DND-41 (cell line): ENCODE results near the gene ARMH3.
A peak's percentile ranks its signal among the peaks of the same experiment; 100 is the strongest.

Experiments
- ATAC-seq: fragments of 200-7000 bp; cut with Tn5 transposase; 3 replicates; pipeline ENCODE4 v1.9.1; 2021; ENCODE audit warnings: low read depth; ENCODE audit not compliant: insufficient read depth
- DNase-seq: peaks from one replicate; pipeline ENCODE4 v3.0.0-alpha.2; 2020
- H2AFZ ChIP-seq: 2 replicates; pipeline ENCODE4 v1.6.0; 2012; ENCODE audit warnings: low read depth, low read length
- H3K27ac ChIP-seq: 2 replicates; pipeline ENCODE4 v1.5.1; 2012; ENCODE audit warnings: low read length, inconsistent platforms
- H3K27me3 ChIP-seq: fragments of 200-600 bp; sonication (generic); 2 replicates; pipeline ENCODE4 v1.6.0; 2012; ENCODE audit warnings: low read length, mild to moderate bottlenecking, inconsistent platforms; ENCODE audit not compliant: insufficient read depth, poor library complexity
- H3K36me3 ChIP-seq: 2 replicates; pipeline ENCODE4 v1.5.1; 2012; ENCODE audit warnings: low read length, inconsistent platforms; ENCODE audit not compliant: insufficient read depth
- H3K4me1 ChIP-seq: 2 replicates; pipeline ENCODE4 v1.5.1; 2012; ENCODE audit warnings: mild to moderate bottlenecking, low read length; ENCODE audit not compliant: insufficient read depth
- H3K4me2 ChIP-seq: 2 replicates; pipeline ENCODE4 v1.6.0; 2012; ENCODE audit warnings: mild to moderate bottlenecking, moderate library complexity, low read length, inconsistent platforms; ENCODE audit not compliant: insufficient read depth
- H3K4me3 ChIP-seq, 2 experiments: fragments of 200-600 bp in 1 of 2; shearing (Covaris generic) in 1 of 2; 2 replicates each; pipeline ENCODE4 v1.5.1; 2012 to 2016; ENCODE audit warnings: inconsistent platforms in 2 of 2, low read length in 2 of 2, mild to moderate bottlenecking in 2 of 2, low read depth in 1 of 2, moderate library complexity in 1 of 2
- H3K79me2 ChIP-seq: 2 replicates; pipeline ENCODE4 v1.6.0; 2012; ENCODE audit warnings: low read length, inconsistent platforms; ENCODE audit not compliant: insufficient read depth
- H3K9ac ChIP-seq: 2 replicates; pipeline ENCODE4 v1.6.0; 2012; ENCODE audit warnings: low read depth, mild to moderate bottlenecking, inconsistent platforms, low read length, moderate library complexity
- H3K9me3 ChIP-seq: 2 replicates; pipeline ENCODE4 v1.5.1; 2012; ENCODE audit warnings: low read length, moderate library complexity, mild to moderate bottlenecking, inconsistent platforms; ENCODE audit not compliant: insufficient read depth, severe bottlenecking
- H4K20me1 ChIP-seq: 2 replicates; pipeline ENCODE4 v1.6.0; 2012; ENCODE audit warnings: low read length; ENCODE audit not compliant: insufficient read depth
- EZH2 ChIP-seq: IDR thresholded peaks from 3 replicates; pipeline ENCODE4 v1.6.1; 2012; ENCODE audit warnings: borderline replicate concordance, low read depth, mild to moderate bottlenecking, moderate library complexity, low read length, inconsistent platforms; ENCODE audit not compliant: severe bottlenecking
- TF ChIP-seq, protein P1 (sequence below): IDR thresholded peaks from 2 replicates; pipeline ENCODE4 v1.5.1; 2012; ENCODE audit warnings: borderline replicate concordance, low read length, moderate library complexity, mild to moderate bottlenecking; ENCODE audit not compliant: poor library complexity, severe bottlenecking; ENCODE audit errors: extremely low read depth

Gene ARMH3

DNA sequence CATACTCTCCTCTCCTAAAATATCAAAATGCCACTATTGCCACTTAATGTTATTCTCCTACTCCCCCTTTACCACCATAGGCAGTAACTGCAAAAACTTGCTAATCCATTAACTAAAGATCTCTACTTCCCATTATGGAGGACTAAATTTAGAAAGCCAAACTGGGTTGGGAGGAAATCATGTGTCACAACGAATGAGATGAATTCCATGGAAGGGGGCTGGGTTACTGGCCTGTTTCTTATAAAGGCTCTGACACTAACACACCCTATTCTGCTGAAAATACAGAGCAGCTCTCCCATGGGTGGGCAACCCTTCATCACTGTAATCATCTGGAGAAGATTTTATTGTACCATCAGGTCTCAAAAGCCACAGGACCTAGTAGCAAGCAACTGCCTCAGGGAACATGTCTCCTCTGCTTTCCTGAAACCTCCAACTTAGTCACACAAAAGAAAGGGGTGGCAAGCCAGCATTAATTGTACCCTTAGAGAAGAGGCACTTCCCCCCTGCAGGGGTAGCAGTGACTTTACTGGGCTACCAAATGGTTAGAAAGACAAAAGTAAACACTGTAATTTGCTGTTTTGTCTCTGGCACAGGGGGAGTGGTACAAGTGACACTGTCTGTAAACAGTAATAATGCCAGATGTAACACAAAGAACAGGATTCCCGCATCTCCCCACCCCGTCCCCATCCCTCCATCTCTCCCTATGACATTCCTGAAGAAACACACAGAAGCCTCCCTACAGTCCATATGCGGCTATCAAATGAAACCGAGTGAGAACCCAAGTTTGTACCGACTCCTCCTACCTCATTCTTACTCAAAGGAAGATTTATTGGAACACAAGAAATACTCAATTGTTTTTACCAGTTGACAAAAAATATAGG lies 81.6 kb downstream of the ARMH3 start:
- ATAC-seq (no peak), DNase-seq (no peak)
- Histone ChIP-seq H3K79me2 (no peaks in the 10 kb centered on the region), H4K20me1 (no peaks in the 10 kb centered on the region), H3K4me3 (no peak overlapping the region), H3K27me3 (no peaks in the 10 kb centered on the region), H3K9me3 (no peaks in the 10 kb centered on the region), H2AFZ (no peak overlapping the region), H3K4me1 (peaks cover 6% of the 10 kb centered on the region), H3K27ac (peak overlapping the region; percentile 20; the same call in 1 of the 2 replicates), H3K36me3 (peaks cover 43% of the 10 kb centered on the region), H3K4me2 (no peak overlapping the region), H3K9ac (no peak overlapping the region)
- TF ChIP-seq, protein P1, sequence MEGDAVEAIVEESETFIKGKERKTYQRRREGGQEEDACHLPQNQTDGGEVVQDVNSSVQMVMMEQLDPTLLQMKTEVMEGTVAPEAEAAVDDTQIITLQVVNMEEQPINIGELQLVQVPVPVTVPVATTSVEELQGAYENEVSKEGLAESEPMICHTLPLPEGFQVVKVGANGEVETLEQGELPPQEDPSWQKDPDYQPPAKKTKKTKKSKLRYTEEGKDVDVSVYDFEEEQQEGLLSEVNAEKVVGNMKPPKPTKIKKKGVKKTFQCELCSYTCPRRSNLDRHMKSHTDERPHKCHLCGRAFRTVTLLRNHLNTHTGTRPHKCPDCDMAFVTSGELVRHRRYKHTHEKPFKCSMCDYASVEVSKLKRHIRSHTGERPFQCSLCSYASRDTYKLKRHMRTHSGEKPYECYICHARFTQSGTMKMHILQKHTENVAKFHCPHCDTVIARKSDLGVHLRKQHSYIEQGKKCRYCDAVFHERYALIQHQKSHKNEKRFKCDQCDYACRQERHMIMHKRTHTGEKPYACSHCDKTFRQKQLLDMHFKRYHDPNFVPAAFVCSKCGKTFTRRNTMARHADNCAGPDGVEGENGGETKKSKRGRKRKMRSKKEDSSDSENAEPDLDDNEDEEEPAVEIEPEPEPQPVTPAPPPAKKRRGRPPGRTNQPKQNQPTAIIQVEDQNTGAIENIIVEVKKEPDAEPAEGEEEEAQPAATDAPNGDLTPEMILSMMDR = no peak
- TF ChIP-seq EZH2 = no peak

DNA sequence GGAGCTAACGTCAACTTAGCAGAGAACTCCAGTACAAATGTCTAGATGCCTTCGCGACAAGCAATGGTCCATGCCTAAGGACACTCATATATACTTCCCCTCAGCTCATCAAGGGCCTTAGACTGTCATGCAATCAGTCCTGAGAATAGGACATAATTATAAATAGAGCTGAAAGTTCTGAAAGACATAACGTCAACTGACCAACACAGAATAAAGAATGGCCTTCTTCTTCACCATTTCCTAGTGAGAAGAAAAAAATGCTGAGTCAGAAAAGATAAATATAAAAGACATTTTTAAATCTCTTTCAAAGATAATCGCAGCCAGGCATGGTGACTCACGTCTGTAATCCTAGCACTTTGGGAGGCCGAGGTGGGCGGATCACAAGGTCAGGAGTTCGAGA lies 83.2 kb downstream of the ARMH3 start:
- no peaks in the 10 kb centered on the region for H3K27me3 ChIP-seq
- no peaks in the 10 kb centered on the region for H4K20me1 ChIP-seq
- peaks cover 49% of the 10 kb centered on the region for H3K36me3 ChIP-seq
- H3K9me3 ChIP-seq = no peaks in the 10 kb centered on the region
- H3K4me2 ChIP-seq = no peak overlapping the region
- DNase-seq = no peak
- no peak overlapping the region for H3K9ac ChIP-seq
- no peak for ATAC-seq
- H3K4me1 ChIP-seq = peaks cover 6% of the 10 kb centered on the region
- no peak overlapping the region for H2AFZ ChIP-seq
- no peak overlapping the region for H3K27ac ChIP-seq
- H3K79me2 ChIP-seq = no peaks in the 10 kb centered on the region
- H3K4me3 ChIP-seq = no peak overlapping the region
- no peak for TF ChIP-seq EZH2
- TF ChIP-seq, protein P1 = no peak

DNA sequence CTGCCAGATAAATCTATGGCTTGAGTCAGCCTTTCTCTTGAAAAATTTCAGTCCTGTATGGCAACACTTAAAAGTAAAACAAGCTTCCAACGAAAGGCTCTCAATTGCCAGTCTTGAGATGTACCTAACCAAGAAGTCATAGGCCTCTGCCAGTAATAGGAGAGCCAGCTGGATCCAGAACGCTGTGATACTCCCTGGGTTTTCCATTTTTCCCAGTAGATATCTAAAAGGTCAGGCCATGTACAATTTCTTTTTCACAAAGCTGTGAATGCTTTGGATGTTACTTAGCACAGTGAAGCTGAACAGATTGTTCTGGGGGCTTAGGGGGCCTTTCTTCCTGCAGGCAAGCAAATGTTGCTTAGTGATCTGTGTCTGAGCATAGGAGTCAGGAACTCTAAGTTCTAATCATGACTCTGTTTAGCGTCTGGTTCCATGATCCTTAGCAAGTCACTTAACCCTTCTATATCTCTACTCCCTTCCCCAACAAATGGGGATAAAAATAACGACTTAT lies 86.5 kb downstream of the ARMH3 start:
- H3K4me1 ChIP-seq = peaks cover 6% of the 10 kb centered on the region
- no peaks in the 10 kb centered on the region for H3K9me3 ChIP-seq
- H3K27ac ChIP-seq = no peak overlapping the region; the same call in 1 of the 2 replicates
- no peak for TF ChIP-seq EZH2
- H3K36me3 ChIP-seq = peaks cover 58% of the 10 kb centered on the region
- H3K4me2 ChIP-seq = no peak overlapping the region
- no peak overlapping the region for H3K4me3 ChIP-seq
- no peaks in the 10 kb centered on the region for H3K79me2 ChIP-seq
- no peak for ATAC-seq
- DNase-seq = no peak
- no peaks in the 10 kb centered on the region for H4K20me1 ChIP-seq
- H3K9ac ChIP-seq = no peak overlapping the region
- no peak overlapping the region for H2AFZ ChIP-seq
- H3K27me3 ChIP-seq = no peaks in the 10 kb centered on the region

DNA sequence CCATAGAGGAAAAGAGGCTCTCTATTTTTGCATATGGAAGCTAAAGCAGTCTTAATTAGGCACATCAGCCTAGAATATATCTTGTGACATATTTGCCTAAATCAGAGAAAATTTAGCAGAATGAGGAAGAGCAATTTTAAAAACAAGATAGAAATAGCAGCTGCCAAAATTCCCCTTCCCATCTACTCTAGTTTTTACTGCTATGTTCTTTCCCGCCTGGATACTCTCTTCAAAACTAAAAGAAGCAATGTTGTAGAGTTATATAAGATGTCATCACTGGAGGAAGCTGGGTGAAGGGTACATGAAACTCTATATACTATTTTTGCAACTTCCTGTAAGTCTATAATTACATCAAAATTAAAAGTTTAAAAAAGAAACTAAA lies 87.0 kb downstream of the ARMH3 start:
- Histone ChIP-seq H3K79me2 (no peaks in the 10 kb centered on the region), H3K27me3 (no peaks in the 10 kb centered on the region), H4K20me1 (no peaks in the 10 kb centered on the region), H3K4me2 (no peak overlapping the region), H2AFZ (no peak overlapping the region), H3K36me3 (peaks cover 53% of the 10 kb centered on the region), H3K4me3 (no peak overlapping the region), H3K4me1 (peaks cover 3% of the 10 kb centered on the region), H3K27ac (no peak overlapping the region), H3K9me3 (no peaks in the 10 kb centered on the region), H3K9ac (no peak overlapping the region)
- no peak for ATAC-seq
- DNase-seq = no peak
- no peak for TF ChIP-seq EZH2
- TF ChIP-seq, protein P1 = no peak
